ENCODE results near the gene ANKRD12. TPM values are rescaled to one million over a fixed set of nuclear protein-coding genes. Genes with fewer than 3 reads are reported as not detected.

ANKRD12 gene
- total and polyA plus RNA-seq, 10 of the 15 experiments (the other 5 are each of a cell fraction or from before 2014, with no cell fraction given): 5.9 to 45.7 (median 20.2) TPM

GRCh38 chr18:9323750-9324445 lies 187.3 kb downstream of the ANKRD12 start:
- ChIA-PET CTCF (no interaction called here), SMC1A (ENCODE audit: uncharacterized antibody, unreplicated experiment) (no interaction called here), RAD21 (ENCODE audit: unreplicated experiment) (no interaction called here), POLR2A (no interaction called here)
- intact Hi-C loops (cut with micrococcal nuclease; ENCODE audit: unreplicated experiment): no loop called here
- no peak for ATAC-seq
- BruUV-seq (replicated peaks): no TSS peak
- no peaks in the 10 kb centered on the region for H3K27me3 ChIP-seq (replicated peaks in 1 of 2; ENCODE audit: control insufficient read depth in 2 of 2, insufficient read depth in 2 of 2, low read length in 1 of 2)
- in situ Hi-C loops (cut with MboI): no loop called here
- peaks cover 5% of the 10 kb centered on the region for H3K9me3 ChIP-seq (replicated peaks; ENCODE audit: control insufficient read depth, insufficient read depth, low read length)
- H2AFZ ChIP-seq (ENCODE audit: control insufficient read depth, low read depth, low read length): no peak overlapping the region
- H3K4me2 ChIP-seq (ENCODE audit: control insufficient read depth, insufficient read depth): no peak overlapping the region
- no peak for DNase-seq (ENCODE audit: low read depth, low spot score)
- whole genome bisulfite sequencing (ENCODE audit: insufficient coverage, insufficient replicate concordance, low lambda C conversion rate, missing lambda C conversion rate): 56% methylated on average over 3 of the region's 3 CpGs
- no peaks in the 10 kb centered on the region for H3K79me2 ChIP-seq (ENCODE audit: control insufficient read depth, insufficient read depth, low read length)
- no peaks in the 10 kb centered on the region for H3K4me1 ChIP-seq (ENCODE audit: control insufficient read depth, insufficient read depth, low read length)
- FAIRE-seq: no peak
- no peak overlapping the region for H3K27ac ChIP-seq (ENCODE audit: control insufficient read depth, insufficient read depth)
- no peak overlapping the region for H3K4me3 ChIP-seq
- no peak for TF ChIP-seq SMC3 (IDR thresholded peaks at IDR 0.05; ENCODE audit: borderline replicate concordance, low read length)
- no peak for TF ChIP-seq CUX1 (IDR thresholded peaks at IDR 0.05; ENCODE audit: insufficient replicate concordance, low read depth, low read length)
- no peak for TF ChIP-seq RAD51 (IDR thresholded peaks at IDR 0.05)
- TF ChIP-seq TCF3 (IDR thresholded peaks at IDR 0.05; ENCODE audit: borderline replicate concordance, insufficient read depth, low read depth, low read length): no peak
- TF ChIP-seq HCFC1 (IDR thresholded peaks at IDR 0.05; ENCODE audit: low read length): no peak
- no peak for TF ChIP-seq RELA (IDR thresholded peaks at IDR 0.05; ENCODE audit: borderline replicate concordance, partially characterized antibody)
- no peak for TF ChIP-seq ATF2 (IDR thresholded peaks at IDR 0.05; ENCODE audit: low read length)
- H3K36me3 ChIP-seq (ENCODE audit: control insufficient read depth in 2 of 2, insufficient read depth in 2 of 2, low read length in 1 of 2): no peaks in the 10 kb centered on the region
- H4K20me1 ChIP-seq (ENCODE audit: control insufficient read depth, insufficient read depth): no peaks in the 10 kb centered on the region
- no peak overlapping the region for H3K9ac ChIP-seq (ENCODE audit: control insufficient read depth, insufficient read depth, low read length)

Data from GM12878 (cell line).